Heart right ventricle (tissue), 16 donors: ENCODE data around the gene NUP54. TPM values are rescaled to one million over a fixed set of nuclear protein-coding genes. Genes with fewer than 3 reads are reported as not detected.
A peak's percentile ranks its signal among the peaks of the same experiment; 100 is the strongest.

ENCODE experiments used
- ATAC-seq, 8 donors: fragments of 200-7000 bp; cut with Tn5 transposase; one replicate each; pipeline ENCODE4 v1.9.1; 2020; ENCODE audit warnings: mild to moderate bottlenecking in 8 of 8, moderate library complexity in 8 of 8, moderate number of reproducible peaks in 1 of 8
- DNase-seq, 2 donors: peaks; one replicate each; pipeline ENCODE4 v3.0.0-alpha.2; 2020
- H3K27ac ChIP-seq, 10 donors: fragments of 200-600 bp; sonication (generic) in 2 of 10; one replicate each; pipeline versions ENCODE4 v1.5.0 to v1.8.0; 2020 to 2022; ENCODE audit warnings: mild to moderate bottlenecking in 3 of 10
- H3K27me3 ChIP-seq, 7 donors: fragments of 200-600 bp; one replicate each; pipeline ENCODE4 v1.8.0; 2021 to 2022; ENCODE audit warnings: mild to moderate bottlenecking in 2 of 7
- H3K36me3 ChIP-seq, 9 donors: fragments of 200-600 bp; sonication (generic) in 1 of 9; one replicate each; pipeline versions ENCODE4 v1.5.0 to v1.8.0; 2020 to 2022; ENCODE audit warnings: mild to moderate bottlenecking in 2 of 9
- H3K4me1 ChIP-seq, 9 donors: fragments of 200-600 bp; sonication (generic) in 1 of 9; one replicate each; pipeline versions ENCODE4 v1.5.0 to v1.8.0; 2020 to 2022; ENCODE audit warnings: mild to moderate bottlenecking in 4 of 9
- H3K4me3 ChIP-seq, 10 donors: fragments of 200-600 bp; sonication (generic) in 2 of 10; one replicate each; pipeline versions ENCODE4 v1.5.0 to v1.8.0; 2020 to 2022; ENCODE audit warnings: mild to moderate bottlenecking in 7 of 10, moderate library complexity in 2 of 10
- H3K9me3 ChIP-seq, 11 donors: fragments of 200-600 bp in 10 of 11; sonication (generic) in 2 of 11; one replicate each; pipeline versions ENCODE4 v1.5.0 to v1.8.0; 2013 to 2022; ENCODE audit warnings: mild to moderate bottlenecking in 2 of 11, control low read depth in 1 of 11, moderate library complexity in 1 of 11
- CTCF ChIP-seq, 9 donors: fragments of 200-600 bp; sonication (generic) in 2 of 9; IDR thresholded peaks; one replicate each; pipeline versions ENCODE4 v1.5.0 to v1.8.0; 2021 to 2022; ENCODE audit warnings: antibody characterized with exemption in 9 of 9, mild to moderate bottlenecking in 5 of 9, moderate library complexity in 1 of 9
- WGBS, 2 donors: extraction: QIAGEN DNeasy Blood & Tissue Kit; methylation state at CpG; one replicate each; pipeline ENCODE4 v1.1.7; 2013; ENCODE audit warnings: inconsistent platforms in 1 of 2; 5-methylcytosine and 5-hydroxymethylcytosine counted together
- intact Hi-C, 10 donors: fragments of 100-400 bp; cut with DNase I; formaldehyde crosslinking; loops; one replicate each; pipeline versions ENCODE4 v1.11.1 to v1.14.2; 2022
- polyA plus RNA-seq, 2 donors: library from polyadenylated mRNA; stranded (reverse); fragments of 200-250 nt; gene quantifications; one replicate each; pipeline ENCODE4 v1.2.3, GENCODE V29; 2013
- total RNA-seq, 10 donors: library from RNA; stranded (reverse); fragmentation: NEBNext Ultra II Directional in 3 of 10; extraction: Animal tissue kit (Norgen Biotek cat#: 25700) in 3 of 10; gene quantifications; one replicate each; pipeline versions ENCODE4 v1.2.1 to v1.2.4, GENCODE V29; 2021 to 2023
- donor health status: Arrhythmogenic right ventricular cardiomyopathy.
- donor health status: ischemic (EF 13 %, LVEDD 7.1; RV severe dilation, severe dysfunction).
- donor health status: healthy with polysubstance abuse.
- donor health status: DM: no; HTN: yes; CAD: no.
- donor health status: DM: no; HTN: no; CAD: no.
- donor health status: ischemic (EF 25% LVEDD 6.9; RV normal size, moderate dysfunction).
- donor health status: ischemic (EF 25% LVEDD 5.7; RV mildly dilated, moderate dysfunction).
- donor health status: healthy.
- donor health status: DM: yes; HTN: yes; CAD: no.
- donor health status: Ischemic cardiomyopathy.
- donor health status: ischemic (EF 35%, LVEDD 5.7; RV mildly dilated, moderate dysfunction).
- donor health status: nonischemic (EF 11% LVEDD 7.7; RV severe dilation, severe dysfunction).
- donor health status: DM: yes; HTN: yes; CAD: no.
- donor health status: PGD.
- donor health status: ischemic (EF 29% LVEDD 5.4; RV normal size, mild dysfunction).
- donor health status: nonischemic (EF 23%, LVEDD 6.1; RV moderate dilation, normal function).

NUP54 gene
- total and polyA plus RNA-seq, 12 donors, result 9.6 to 25.8 (median 18.9) TPM

- H3K27me3 ChIP-seq, result no peaks in the 10 kb centered on the region
- no peak for TF ChIP-seq CTCF (IDR thresholded peaks at IDR 0.05)
- ATAC-seq, result no peak
- H3K4me1 ChIP-seq, result peaks cover 14 to 86% (median 69%) of the 10 kb centered on the region in 9 donors
- 69 to 80% methylated on average over 3 of the region's 3 CpGs for WGBS, 2 donors
- peaks cover 0 to 53% (median 19%) of the 10 kb centered on the region in 9 donors for H3K36me3 ChIP-seq
- H3K9me3 ChIP-seq, result peaks cover 0 to 17% (median 0%) of the 10 kb centered on the region in 11 donors
- H3K27ac ChIP-seq, result peak overlapping the region in 5 of 10 donors; percentile 6 to 89 (median 41)
- no peak for DNase-seq
- H3K4me3 ChIP-seq, result no peak overlapping the region
- intact Hi-C loops, result no loop called here
These were observed 47.1 kb upstream of the NUP54 start for GRCh38 chr4:76195326-76195725.

- intact Hi-C loops, result no loop called here
- WGBS, 2 donors, result 34 to 37% methylated on average over 2 of the region's 2 CpGs
These were observed 46.1 kb upstream of the NUP54 start for GRCh38 chr4:76194325-76194724.

GRCh38 chr4:76192236-76192635 is 44.0 kb upstream of the NUP54 start:
- ATAC-seq, result no peak
- Histone ChIP-seq H3K27ac (peak overlapping the region in 2 of 10 donors; percentile 4 to 89), H3K36me3 (peaks cover 0 to 68% (median 19%) of the 10 kb centered on the region in 9 donors), H3K4me1 (peaks cover 5 to 73% (median 42%) of the 10 kb centered on the region in 9 donors), H3K4me3 (no peak overlapping the region), H3K9me3 (peaks cover 0 to 17% (median 0%) of the 10 kb centered on the region in 11 donors), H3K27me3 (no peaks in the 10 kb centered on the region)
- intact Hi-C loops, result no loop called here
- no peak for TF ChIP-seq CTCF (IDR thresholded peaks at IDR 0.05)
- no peak for DNase-seq
- WGBS, 2 donors, result 77 to 83% methylated on average over 2 of the region's 2 CpGs

More at GRCh38 chr4:76194325-76194724, 46.1 kb upstream of the NUP54 start:
- peaks cover 11 to 76% (median 59%) of the 10 kb centered on the region in 9 donors for H3K4me1 ChIP-seq
- DNase-seq (no peak), ATAC-seq (peak in 5 of 8 donors; percentile 14 to 90 (median 60))
- peak overlapping the region in 9 of 10 donors; percentile 6 to 89 (median 41) for H3K27ac ChIP-seq
- no peak for TF ChIP-seq CTCF (IDR thresholded peaks at IDR 0.05)
- H3K4me3 ChIP-seq, result no peak overlapping the region
- no peaks in the 10 kb centered on the region for H3K27me3 ChIP-seq
- peaks cover 0 to 57% (median 19%) of the 10 kb centered on the region in 9 donors for H3K36me3 ChIP-seq
- peaks cover 0 to 17% (median 0%) of the 10 kb centered on the region in 11 donors for H3K9me3 ChIP-seq

- TF ChIP-seq CTCF (IDR thresholded peaks at IDR 0.05), result no peak
- DNase-seq (no peak), ATAC-seq (no peak)
- no peak overlapping the region for H3K27ac ChIP-seq
- peaks cover 0 to 17% (median 0%) of the 10 kb centered on the region in 11 donors for H3K9me3 ChIP-seq
- intact Hi-C loops, result loop anchor here in 2 of 10 donors (10.0 kb wide), 1 partner anchor 66 kb away; the partner anchor contains the start of gene FAM47E (in 2 of the 2)
- H3K27me3 ChIP-seq, result no peaks in the 10 kb centered on the region
- H3K36me3 ChIP-seq, result peaks cover 0 to 75% (median 18%) of the 10 kb centered on the region in 9 donors
- WGBS, 2 donors, result 79 to 88% methylated on average over 3 of the region's 3 CpGs
- peaks cover 5 to 54% (median 26%) of the 10 kb centered on the region in 9 donors for H3K4me1 ChIP-seq
- no peak overlapping the region for H3K4me3 ChIP-seq
These were observed 40.4 kb upstream of the NUP54 start for GRCh38 chr4:76188557-76188956.
